ENCODE data around the gene PRRG1.
A peak's percentile ranks its signal among the peaks of the same experiment; 100 is the strongest.
"Not testable (repeated sequence)": the region's sequence is repeated elsewhere in the genome, so short reads cannot be mapped to it uniquely, and the experiment has no call there.

Gene PRRG1

DNA sequence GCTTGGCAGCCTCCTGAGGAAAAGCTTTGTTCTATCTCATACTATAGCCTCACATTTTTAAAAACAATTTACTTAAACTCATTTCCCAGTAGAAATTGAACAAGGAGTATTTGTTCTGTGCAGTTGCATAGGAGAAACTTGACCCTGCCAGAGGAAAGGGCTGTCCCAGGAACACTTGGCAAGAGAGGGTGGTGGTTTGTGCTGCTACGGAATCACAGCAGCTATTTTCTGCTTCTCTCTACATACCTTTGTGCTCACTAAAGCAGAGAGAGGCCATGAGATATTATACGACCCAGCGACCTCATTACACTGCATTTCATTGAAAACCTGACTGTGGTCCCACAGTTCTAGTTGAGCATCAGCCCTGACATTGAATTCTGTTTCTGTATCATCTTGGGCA, 139.2 kb downstream of the PRRG1 start:
- Histone ChIP-seq H3K9me3 (ENCODE audit: insufficient read depth, low read depth, low read length) (no peaks in the 10 kb centered on the region), H3K4me2 (ENCODE audit: low read depth, low read length, poor library complexity, severe bottlenecking) (no peak overlapping the region), H3K79me2 (ENCODE audit: insufficient read depth, low read length) (no peaks in the 10 kb centered on the region), H4K20me1 (ENCODE audit: insufficient read depth, low read length, poor library complexity, severe bottlenecking) (no peaks in the 10 kb centered on the region), H2AFZ (ENCODE audit: low read length) (no peak overlapping the region), H3K27me3 (ENCODE audit: insufficient read depth, low read length, poor library complexity, severe bottlenecking) (no peaks in the 10 kb centered on the region), H3K36me3 (ENCODE audit: insufficient read depth, low read length) (no peaks in the 10 kb centered on the region), H3K4me3 (ENCODE audit: low read length, poor library complexity, severe bottlenecking) (no peak overlapping the region), H3F3A (ENCODE audit: low read depth) (no peaks in the 10 kb centered on the region), H3K9me2 (replicated peaks; ENCODE audit: low read depth, low read length) (no peaks in the 10 kb centered on the region), H3K4me1 (ENCODE audit: insufficient read depth, low read length, poor library complexity, severe bottlenecking) (no peaks in the 10 kb centered on the region), H3K9ac (ENCODE audit: low read depth, low read length, poor library complexity, severe bottlenecking) (no peak overlapping the region)
- TF ChIP-seq, protein P1, sequence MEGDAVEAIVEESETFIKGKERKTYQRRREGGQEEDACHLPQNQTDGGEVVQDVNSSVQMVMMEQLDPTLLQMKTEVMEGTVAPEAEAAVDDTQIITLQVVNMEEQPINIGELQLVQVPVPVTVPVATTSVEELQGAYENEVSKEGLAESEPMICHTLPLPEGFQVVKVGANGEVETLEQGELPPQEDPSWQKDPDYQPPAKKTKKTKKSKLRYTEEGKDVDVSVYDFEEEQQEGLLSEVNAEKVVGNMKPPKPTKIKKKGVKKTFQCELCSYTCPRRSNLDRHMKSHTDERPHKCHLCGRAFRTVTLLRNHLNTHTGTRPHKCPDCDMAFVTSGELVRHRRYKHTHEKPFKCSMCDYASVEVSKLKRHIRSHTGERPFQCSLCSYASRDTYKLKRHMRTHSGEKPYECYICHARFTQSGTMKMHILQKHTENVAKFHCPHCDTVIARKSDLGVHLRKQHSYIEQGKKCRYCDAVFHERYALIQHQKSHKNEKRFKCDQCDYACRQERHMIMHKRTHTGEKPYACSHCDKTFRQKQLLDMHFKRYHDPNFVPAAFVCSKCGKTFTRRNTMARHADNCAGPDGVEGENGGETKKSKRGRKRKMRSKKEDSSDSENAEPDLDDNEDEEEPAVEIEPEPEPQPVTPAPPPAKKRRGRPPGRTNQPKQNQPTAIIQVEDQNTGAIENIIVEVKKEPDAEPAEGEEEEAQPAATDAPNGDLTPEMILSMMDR (conservative IDR thresholded peaks at IDR 0.05; ENCODE audit: low read length): no peak
- no peak for TF ChIP-seq EZH2phosphoT487 (IDR thresholded peaks at IDR 0.05; ENCODE audit: borderline replicate concordance)

DNA sequence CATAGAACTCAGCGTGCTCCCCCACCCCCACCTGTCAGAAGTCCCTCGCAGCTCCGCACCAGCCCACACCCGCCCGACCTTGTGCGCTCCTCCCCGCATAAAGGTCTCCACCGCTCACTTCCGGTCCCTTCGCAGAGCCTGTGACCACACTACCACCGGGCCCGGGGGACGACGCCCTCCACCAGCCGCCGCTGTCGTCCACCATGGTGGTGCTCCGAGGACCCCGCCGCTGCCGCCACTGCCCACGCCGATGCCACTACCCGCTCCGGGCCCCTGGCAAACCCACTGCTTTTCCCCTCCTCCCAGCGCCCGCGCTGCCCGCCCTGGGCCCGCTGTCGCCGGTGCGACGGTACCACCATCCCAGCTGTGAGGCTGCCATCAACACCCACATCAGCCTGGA, 142.5 kb downstream of the PRRG1 start:
- Histone ChIP-seq H3K79me2 (ENCODE audit: insufficient read depth, low read length) (no peaks in the 10 kb centered on the region), H3K4me1 (ENCODE audit: insufficient read depth, low read length, poor library complexity, severe bottlenecking) (no peaks in the 10 kb centered on the region), H4K20me1 (ENCODE audit: insufficient read depth, low read length, poor library complexity, severe bottlenecking) (no peaks in the 10 kb centered on the region), H3K4me3 (ENCODE audit: low read length, poor library complexity, severe bottlenecking) (no peak overlapping the region), H3K9me3 (ENCODE audit: insufficient read depth, low read depth, low read length) (no peaks in the 10 kb centered on the region), H3F3A (ENCODE audit: low read depth) (no peaks in the 10 kb centered on the region), H3K9ac (ENCODE audit: low read depth, low read length, poor library complexity, severe bottlenecking) (no peak overlapping the region), H3K36me3 (ENCODE audit: insufficient read depth, low read length) (no peaks in the 10 kb centered on the region), H3K9me2 (replicated peaks; ENCODE audit: low read depth, low read length) (no peaks in the 10 kb centered on the region), H2AFZ (ENCODE audit: low read length) (no peak overlapping the region), H3K4me2 (ENCODE audit: low read depth, low read length, poor library complexity, severe bottlenecking) (no peak overlapping the region), H3K27me3 (ENCODE audit: insufficient read depth, low read length, poor library complexity, severe bottlenecking) (no peaks in the 10 kb centered on the region)
- TF ChIP-seq, protein P1 (conservative IDR thresholded peaks at IDR 0.05; ENCODE audit: low read length): no peak
- TF ChIP-seq EZH2phosphoT487 (IDR thresholded peaks at IDR 0.05; ENCODE audit: borderline replicate concordance): no peak

DNA sequence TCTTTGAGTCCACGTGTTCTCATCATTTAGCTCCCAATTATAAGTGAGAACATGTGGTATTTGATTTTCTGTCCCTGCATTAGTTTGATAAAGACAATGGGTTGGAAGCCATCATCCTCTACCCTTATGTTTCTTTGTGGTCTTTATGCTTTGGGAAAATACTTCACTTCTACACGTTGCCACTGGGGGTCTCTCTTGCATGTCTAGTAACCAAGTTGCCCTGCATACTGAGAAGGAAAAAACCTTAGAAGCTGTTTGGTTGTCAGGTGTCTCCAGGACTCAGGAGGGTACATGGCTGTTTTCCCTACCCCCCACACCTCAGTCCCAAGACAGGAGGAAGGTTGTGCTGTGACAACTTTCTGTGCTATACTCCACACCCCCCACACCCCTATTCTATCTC, 146.6 kb downstream of the PRRG1 start:
- not testable (repeated sequence) for H3K9me3 ChIP-seq (ENCODE audit: insufficient read depth, low read depth, low read length); H3K4me2 ChIP-seq (ENCODE audit: low read depth, low read length, poor library complexity, severe bottlenecking); H3K79me2 ChIP-seq (ENCODE audit: insufficient read depth, low read length); H3K36me3 ChIP-seq (ENCODE audit: insufficient read depth, low read length); H3K9me2 ChIP-seq (replicated peaks; ENCODE audit: low read depth, low read length); H2AFZ ChIP-seq (ENCODE audit: low read length); H3K27me3 ChIP-seq (ENCODE audit: insufficient read depth, low read length, poor library complexity, severe bottlenecking); H4K20me1 ChIP-seq (ENCODE audit: insufficient read depth, low read length, poor library complexity, severe bottlenecking); H3K4me1 ChIP-seq (ENCODE audit: insufficient read depth, low read length, poor library complexity, severe bottlenecking); H3K9ac ChIP-seq (ENCODE audit: low read depth, low read length, poor library complexity, severe bottlenecking); H3K4me3 ChIP-seq (ENCODE audit: low read length, poor library complexity, severe bottlenecking); H3F3A ChIP-seq (ENCODE audit: low read depth)
- TF ChIP-seq, protein P1 (conservative IDR thresholded peaks at IDR 0.05; ENCODE audit: low read length): peak; percentile 48

DNA sequence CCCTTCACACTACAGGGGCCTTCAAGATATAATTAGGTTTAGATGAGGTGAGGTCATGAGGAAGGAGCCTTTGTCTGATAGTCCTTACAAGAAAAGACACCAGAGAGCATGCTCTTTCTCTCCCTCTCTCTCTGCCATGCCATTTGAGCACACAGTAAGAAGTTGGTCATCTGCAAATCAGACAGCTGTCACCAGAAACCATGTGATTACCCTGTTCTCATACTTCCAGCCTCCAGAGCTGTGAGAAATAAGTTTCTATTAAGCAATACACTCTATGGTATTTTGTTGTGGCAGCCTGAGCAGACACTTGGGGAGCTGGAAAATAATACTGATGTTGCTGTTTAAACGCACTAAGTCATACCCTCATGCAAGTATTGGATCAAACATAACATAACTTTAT, 148.0 kb downstream of the PRRG1 start:
- H3K4me1 ChIP-seq (ENCODE audit: insufficient read depth, low read length, poor library complexity, severe bottlenecking); H3K27me3 ChIP-seq (ENCODE audit: insufficient read depth, low read length, poor library complexity, severe bottlenecking); H3K4me3 ChIP-seq (ENCODE audit: low read length, poor library complexity, severe bottlenecking); H4K20me1 ChIP-seq (ENCODE audit: insufficient read depth, low read length, poor library complexity, severe bottlenecking); H3K9me3 ChIP-seq (ENCODE audit: insufficient read depth, low read depth, low read length); H3K79me2 ChIP-seq (ENCODE audit: insufficient read depth, low read length); H3K9me2 ChIP-seq (replicated peaks; ENCODE audit: low read depth, low read length); H3F3A ChIP-seq (ENCODE audit: low read depth); H2AFZ ChIP-seq (ENCODE audit: low read length); H3K4me2 ChIP-seq (ENCODE audit: low read depth, low read length, poor library complexity, severe bottlenecking); H3K9ac ChIP-seq (ENCODE audit: low read depth, low read length, poor library complexity, severe bottlenecking); H3K36me3 ChIP-seq (ENCODE audit: insufficient read depth, low read length): not testable (repeated sequence)

DNA sequence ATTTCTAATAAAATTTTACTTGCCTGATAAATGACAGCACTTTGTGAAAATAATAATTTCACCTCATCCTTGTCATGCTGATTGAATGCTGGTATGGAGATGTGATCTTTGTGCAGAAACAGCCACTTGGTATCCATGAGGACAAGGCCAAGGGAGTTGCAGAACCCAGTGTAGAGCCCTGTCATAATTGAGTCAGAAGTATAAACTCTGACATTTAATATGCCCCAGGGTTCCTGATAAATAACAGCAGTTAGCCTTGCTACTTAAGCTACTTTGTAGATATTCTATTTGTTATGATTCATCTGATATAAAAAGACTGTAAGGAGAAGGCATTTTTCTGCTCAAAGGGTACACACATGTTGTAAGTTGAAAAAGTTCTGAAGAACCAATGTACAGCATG, 149.2 kb downstream of the PRRG1 start:
- not testable (repeated sequence) for H3K4me3 ChIP-seq (ENCODE audit: low read length, poor library complexity, severe bottlenecking); H3K4me2 ChIP-seq (ENCODE audit: low read depth, low read length, poor library complexity, severe bottlenecking); H3K9me3 ChIP-seq (ENCODE audit: insufficient read depth, low read depth, low read length); H3K9ac ChIP-seq (ENCODE audit: low read depth, low read length, poor library complexity, severe bottlenecking); H4K20me1 ChIP-seq (ENCODE audit: insufficient read depth, low read length, poor library complexity, severe bottlenecking); H3K36me3 ChIP-seq (ENCODE audit: insufficient read depth, low read length); H3K4me1 ChIP-seq (ENCODE audit: insufficient read depth, low read length, poor library complexity, severe bottlenecking); H2AFZ ChIP-seq (ENCODE audit: low read length); H3K9me2 ChIP-seq (replicated peaks; ENCODE audit: low read depth, low read length); H3K27me3 ChIP-seq (ENCODE audit: insufficient read depth, low read length, poor library complexity, severe bottlenecking); H3K79me2 ChIP-seq (ENCODE audit: insufficient read depth, low read length); H3F3A ChIP-seq (ENCODE audit: low read depth)

GRCh38 chrX:37499649-37500048, 150.5 kb downstream of the PRRG1 start:
- not testable (repeated sequence) for H3K79me2 ChIP-seq (ENCODE audit: insufficient read depth, low read length); H3K4me1 ChIP-seq (ENCODE audit: insufficient read depth, low read length, poor library complexity, severe bottlenecking); H3K9me3 ChIP-seq (ENCODE audit: insufficient read depth, low read depth, low read length); H3K4me2 ChIP-seq (ENCODE audit: low read depth, low read length, poor library complexity, severe bottlenecking); H3K4me3 ChIP-seq (ENCODE audit: low read length, poor library complexity, severe bottlenecking); H3K9ac ChIP-seq (ENCODE audit: low read depth, low read length, poor library complexity, severe bottlenecking); H2AFZ ChIP-seq (ENCODE audit: low read length); H4K20me1 ChIP-seq (ENCODE audit: insufficient read depth, low read length, poor library complexity, severe bottlenecking); H3F3A ChIP-seq (ENCODE audit: low read depth); H3K27me3 ChIP-seq (ENCODE audit: insufficient read depth, low read length, poor library complexity, severe bottlenecking); H3K36me3 ChIP-seq (ENCODE audit: insufficient read depth, low read length); H3K9me2 ChIP-seq (replicated peaks; ENCODE audit: low read depth, low read length)

Data from Loucy (cell line).